Lung (tissue), 12 donors: Measurements from ENCODE around the gene MEF2D. TPM values are rescaled to one million over a fixed set of nuclear protein-coding genes. Genes with fewer than 3 reads are reported as not detected.

ENCODE experiments used
- ATAC-seq: fragments of 200-7000 bp; cut with Tn5 transposase; one replicate; pipeline ENCODE4 v1.9.1; 2020; ENCODE audit warnings: moderate number of reproducible peaks; ENCODE audit not compliant: insufficient read depth, low FRiP score
- DNase-seq, 3 donors: peaks; one replicate each; pipeline ENCODE4 v3.0.0-alpha.2; 2013 to 2017
- H3K27ac ChIP-seq, 2 donors: one replicate each; pipeline ENCODE4 v1.5.1; 2013; ENCODE audit warnings: mild to moderate bottlenecking in 2 of 2, moderate library complexity in 2 of 2, control low read depth in 1 of 2, inconsistent platforms in 1 of 2, low read depth in 1 of 2, low read length in 1 of 2
- H3K27me3 ChIP-seq, 3 donors: one replicate each; pipeline ENCODE4 v1.5.1; 2013; ENCODE audit warnings: low read length in 2 of 3; ENCODE audit not compliant: control insufficient read depth in 3 of 3, insufficient read depth in 3 of 3
- H3K36me3 ChIP-seq, 4 donors: one replicate each; pipeline ENCODE4 v1.5.1; 2013; ENCODE audit warnings: low read length in 4 of 4, mild to moderate bottlenecking in 1 of 4, moderate library complexity in 1 of 4; ENCODE audit not compliant: control insufficient read depth in 4 of 4, insufficient read depth in 4 of 4
- H3K4me1 ChIP-seq, 5 donors: one replicate each; pipeline ENCODE4 v1.5.1; 2013; ENCODE audit warnings: low read length in 5 of 5, mild to moderate bottlenecking in 2 of 5, moderate library complexity in 1 of 5; ENCODE audit not compliant: control insufficient read depth in 5 of 5, insufficient read depth in 5 of 5
- H3K4me3 ChIP-seq: one replicate; pipeline ENCODE4 v1.5.1; 2013; ENCODE audit warnings: mild to moderate bottlenecking, control low read depth, moderate library complexity
- H3K9ac ChIP-seq, 2 donors: one replicate each; pipeline ENCODE4 v1.5.1; 2013; ENCODE audit warnings: low read length in 2 of 2, control low read depth in 1 of 2; ENCODE audit not compliant: insufficient read depth in 1 of 2
- H3K9me3 ChIP-seq, 4 donors: one replicate each; pipeline ENCODE4 v1.5.1; 2013; ENCODE audit warnings: low read length in 3 of 4, mild to moderate bottlenecking in 1 of 4, moderate library complexity in 1 of 4; ENCODE audit not compliant: control insufficient read depth in 4 of 4, insufficient read depth in 3 of 4
- CTCF ChIP-seq: IDR thresholded peaks from 2 replicates; pipeline ENCODE4 v1.5.1; 2012; ENCODE audit warnings: mild to moderate bottlenecking; ENCODE audit errors: control extremely low read depth, extremely low read depth
- WGBS, 2 donors: extraction: QIAGEN DNeasy Blood & Tissue Kit; methylation state at CpG; one replicate each; pipeline ENCODE4 v1.1.7; 2013; 5-methylcytosine and 5-hydroxymethylcytosine counted together
- polyA plus RNA-seq, 2 donors: library from polyadenylated mRNA; stranded (reverse); fragments of 200-250 nt; gene quantifications; one replicate each; pipeline ENCODE4 v1.2.1, GENCODE V29; 2013
- total RNA-seq, 2 donors: library from RNA; depleted of rRNA in 1 of 2; stranded (reverse); fragments of >200 nt in 1 of 2; gene quantifications; one replicate each; pipeline ENCODE4 v1.2.1, GENCODE V29; 2014 to 2021
- donor health status: control.
- donor health status: control.
- donor health status: Bipolar disorder and iron deficiency.
- donor health status: healthy.
- donor health status: DM: yes; HTN: yes; CAD: no.

Gene MEF2D
- total and polyA plus RNA-seq, 4 donors, result 23.0 to 52.5 (median 23.1) TPM

- H3K4me3 ChIP-seq, result no peak overlapping the region
- no peak overlapping the region for H3K27ac ChIP-seq
- H3K4me1 ChIP-seq, result no peaks in the 10 kb centered on the region
- no peak overlapping the region for H3K9ac ChIP-seq
- 83 to 90% methylated on average over 11 of the region's 11 CpGs for WGBS, 2 donors
- H3K9me3 ChIP-seq, result no peaks in the 10 kb centered on the region
- DNase-seq (no peak), ATAC-seq (no peak)
- H3K27me3 ChIP-seq, result no peaks in the 10 kb centered on the region
- TF ChIP-seq CTCF, result no peak
- H3K36me3 ChIP-seq, result peaks cover 0 to 21% (median 0%) of the 10 kb centered on the region in 4 donors
These were observed 33.1 kb upstream of the MEF2D start for GRCh38 chr1:156533568-156534220.

DNA sequence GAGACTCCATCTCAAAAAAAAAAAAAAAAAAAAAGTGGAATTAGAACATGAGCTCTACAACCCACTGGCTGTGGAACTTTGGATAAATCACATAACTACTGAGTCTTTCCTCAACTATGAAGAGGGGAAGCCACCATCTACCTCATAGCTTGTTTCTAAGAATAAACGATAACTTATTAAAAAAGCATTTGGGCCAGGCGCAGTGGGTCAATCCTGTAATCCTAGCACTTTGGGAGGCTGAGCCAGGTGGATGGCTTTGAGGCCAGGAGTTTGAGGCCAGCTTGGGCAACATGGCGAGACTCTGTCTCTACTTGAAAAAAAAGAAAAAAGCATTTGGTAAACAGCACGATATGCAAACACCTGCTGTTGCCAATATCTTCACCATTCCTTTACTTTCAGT, 31.8 kb upstream of the MEF2D start:
- WGBS, 2 donors, result 94 to 99% methylated on average over 4 of the region's 4 CpGs
- Histone ChIP-seq H3K4me3 (no peak overlapping the region), H3K9ac (no peak overlapping the region), H3K4me1 (peaks cover 0 to 2% (median 0%) of the 10 kb centered on the region in 5 donors), H3K36me3 (peaks cover 0 to 23% (median 0%) of the 10 kb centered on the region in 4 donors), H3K27me3 (no peaks in the 10 kb centered on the region), H3K9me3 (no peaks in the 10 kb centered on the region), H3K27ac (no peak overlapping the region)
- DNase-seq (no peak), ATAC-seq (no peak)
- TF ChIP-seq CTCF, result no peak

- ATAC-seq (no peak), DNase-seq (no peak)
- Histone ChIP-seq H3K9ac (no peak overlapping the region), H3K27ac (no peak overlapping the region), H3K9me3 (no peaks in the 10 kb centered on the region), H3K4me3 (no peak overlapping the region), H3K4me1 (peaks cover 0 to 4% (median 0%) of the 10 kb centered on the region in 5 donors), H3K36me3 (peaks cover 0 to 32% (median 0%) of the 10 kb centered on the region in 4 donors), H3K27me3 (no peaks in the 10 kb centered on the region)
- 98% methylated on average over 18 of the region's 18 CpGs for WGBS, 2 donors
- no peak for TF ChIP-seq CTCF
These were observed 29.4 kb upstream of the MEF2D start for GRCh38 chr1:156530006-156530405.

GRCh38 chr1:156528875-156529425, 28.4 kb upstream of the MEF2D start:
- no peak for TF ChIP-seq CTCF
- no peaks in the 10 kb centered on the region for H3K27me3 ChIP-seq
- H3K9me3 ChIP-seq, result no peaks in the 10 kb centered on the region
- ATAC-seq, result no peak
- no peak overlapping the region for H3K27ac ChIP-seq
- peaks cover 0 to 4% (median 0%) of the 10 kb centered on the region in 5 donors for H3K4me1 ChIP-seq
- DNase-seq, result no peak
- no peak overlapping the region for H3K9ac ChIP-seq
- WGBS, 2 donors, result 93 to 97% methylated on average over 8 of the region's 8 CpGs
- peaks cover 0 to 27% (median 0%) of the 10 kb centered on the region in 4 donors for H3K36me3 ChIP-seq
- no peak overlapping the region for H3K4me3 ChIP-seq
